GM12878 (cell line): ENCODE results near the gene CYP1A2. TPM values are rescaled to one million over a fixed set of nuclear protein-coding genes. Genes with fewer than 3 reads are reported as not detected.

Experiments used
- ATAC-seq: fragments of 200-7000 bp; cut with Tn5 transposase; 3 replicates; pipeline ENCODE4 v1.9.1; 2020; ENCODE audit warnings: mild to moderate bottlenecking, moderate library complexity
- BruUV-seq: library from RNA; stranded (reverse); fragments of 400-500 nt; replicated peaks from 2 replicates; lab custom pipeline; 2021; lab: Mats Ljungman, UMichigan
- CTCF ChIA-PET: fragments of 300-600 bp; sonication (Branson Sonifier 250); formaldehyde crosslinking; extraction: SDS; loops from one replicate; lab custom pipeline; 2021; ENCODE audit warnings: inconsistent platforms; lab: Yijun Ruan, JAX
- POLR2A ChIA-PET: fragments of 350-600 bp; formaldehyde crosslinking; extraction: SDS; loops from one replicate; lab custom pipeline; 2021; ENCODE audit warnings: inconsistent platforms; lab: Charles Lee
- RAD21 ChIA-PET: fragments of 300-600 bp; sonication (Branson Sonifier 250); formaldehyde crosslinking; loops from one replicate; lab custom pipeline; 2023; ENCODE audit warnings: antibody characterized with exemption; ENCODE audit not compliant: unreplicated experiment; lab: Charles Lee
- SMC1A ChIA-PET: fragments of 300-600 bp; sonication (Branson Sonifier 250); formaldehyde crosslinking; loops from one replicate; lab custom pipeline; 2023; ENCODE audit not compliant: unreplicated experiment, uncharacterized antibody; lab: Charles Lee
- DNase-seq: peaks from one replicate; pipeline ENCODE4 v3.0.0-alpha.2; 2011; ENCODE audit warnings: low read depth, low spot score
- FAIRE-seq: peaks from 3 replicates; lab custom pipeline; 2011; peaks lifted over from hg19 to GRCh38; lab: Jason Lieb, UNC
- H2AFZ ChIP-seq: 2 replicates; pipeline ENCODE4 v1.6.0; 2011; ENCODE audit warnings: low read depth, low read length, control low read depth; ENCODE audit not compliant: control insufficient read depth
- H3K27ac ChIP-seq: 2 replicates; pipeline ENCODE4 v1.5.1; 2011; ENCODE audit warnings: control low read depth; ENCODE audit not compliant: control insufficient read depth, insufficient read depth
- H3K27me3 ChIP-seq, 2 experiments: replicated peaks in 1 of 2; 2 replicates each; pipeline versions ENCODE4 v1.6.0 to v1.6.1; 2011; ENCODE audit warnings: low read length in 1 of 2; ENCODE audit not compliant: control insufficient read depth in 2 of 2, insufficient read depth in 2 of 2
- H3K36me3 ChIP-seq, 2 experiments: 2 replicates each; pipeline ENCODE4 v1.5.1; 2011; ENCODE audit warnings: low read length in 1 of 2; ENCODE audit not compliant: control insufficient read depth in 2 of 2, insufficient read depth in 2 of 2
- H3K4me1 ChIP-seq: 2 replicates; pipeline ENCODE4 v1.6.1; 2011; ENCODE audit warnings: mild to moderate bottlenecking, low read length, moderate library complexity, mixed read lengths; ENCODE audit not compliant: control insufficient read depth, insufficient read depth
- H3K4me2 ChIP-seq: 2 replicates; pipeline ENCODE4 v1.6.0; 2011; ENCODE audit warnings: control low read depth; ENCODE audit not compliant: control insufficient read depth, insufficient read depth
- H3K4me3 ChIP-seq: fragments of 200-600 bp; sonication (generic); 2 replicates; pipeline ENCODE4 v1.5.1; 2016
- H3K79me2 ChIP-seq: 2 replicates; pipeline ENCODE4 v1.6.0; 2011; ENCODE audit warnings: low read length; ENCODE audit not compliant: control insufficient read depth, insufficient read depth
- H3K9ac ChIP-seq: 2 replicates; pipeline ENCODE4 v1.8.0; 2011; ENCODE audit warnings: low read length, control low read depth, mixed read lengths; ENCODE audit not compliant: control insufficient read depth, insufficient read depth
- H3K9me3 ChIP-seq: replicated peaks from 3 replicates; pipeline ENCODE4 v1.5.1; 2011; ENCODE audit warnings: mild to moderate bottlenecking, low read length; ENCODE audit not compliant: control insufficient read depth, insufficient read depth
- H4K20me1 ChIP-seq: 2 replicates; pipeline ENCODE4 v1.6.0; 2011; ENCODE audit not compliant: control insufficient read depth, insufficient read depth
- GATAD2B ChIP-seq: fragments of 450-650 bp; conservative IDR thresholded peaks from 2 replicates; pipeline ENCODE4 v1.6.1; 2017; ENCODE audit warnings: low read depth, mild to moderate bottlenecking, moderate library complexity
- NFYB ChIP-seq: IDR thresholded peaks from 2 replicates; pipeline ENCODE4 v1.6.1; 2011; ENCODE audit warnings: low read depth, mild to moderate bottlenecking, low read length, improper control_type of control experiment, moderate library complexity; ENCODE audit not compliant: insufficient read depth
- NRF1 ChIP-seq: conservative IDR thresholded peaks from 2 replicates; pipeline ENCODE4 v1.6.1; 2011; ENCODE audit warnings: mild to moderate bottlenecking, low read depth, low read length, improper control_type of control experiment
- POLR2AphosphoS2 ChIP-seq: IDR thresholded peaks from 2 replicates; pipeline ENCODE4 v1.6.1; 2011; ENCODE audit warnings: low read depth, mild to moderate bottlenecking, low read length, improper control_type of control experiment, moderate library complexity
- POLR2AphosphoS5 ChIP-seq: IDR thresholded peaks from 2 replicates; pipeline ENCODE4 v1.6.1; 2011; ENCODE audit warnings: mild to moderate bottlenecking, low read length, inconsistent platforms
- POU2F2 ChIP-seq: IDR thresholded peaks from 3 replicates; pipeline ENCODE4 v1.6.1; 2011; ENCODE audit warnings: low read depth, mild to moderate bottlenecking, low read length, borderline replicate concordance
- RBBP5 ChIP-seq: fragments of 200-600 bp; sonication (generic); conservative IDR thresholded peaks from 2 replicates; pipeline ENCODE4 v1.6.1; 2016
- WGBS: methylation state at CpG from one replicate; pipeline ENCODE4 v1.1.6; 2016; ENCODE audit warnings: low lambda C conversion rate; ENCODE audit not compliant: insufficient replicate concordance, insufficient coverage; ENCODE audit errors: missing lambda C conversion rate; 5-methylcytosine and 5-hydroxymethylcytosine counted together
- in situ Hi-C: fragments of 300-500 bp; cut with MboI; formaldehyde crosslinking; loops from 9 replicates; pipeline ENCODE4 v1.14.3; 2018; ENCODE audit warnings: mixed read lengths
- intact Hi-C: fragments of 100-400 bp; cut with micrococcal nuclease; formaldehyde crosslinking; loops from one replicate; pipeline ENCODE4 v1.14.2; 2022; ENCODE audit not compliant: unreplicated experiment
- polyA plus RNA-seq, 11 experiments: library from polyadenylated mRNA; depleted of rRNA in 4 of 11; unstranded in 6 of 11; stranded (reverse) in 5 of 11; fragments of >200 nt; fragmentation: Nextera tagmentation in 4 of 11; fragmentation: Illumina TruSeq in 1 of 11; extraction: Ambion mirVana in 4 of 11; extraction: Trizol in 1 of 11; gene quantifications; 1 replicate in 1 of 11; 2 replicates in 10 of 11; pipeline versions ENCODE4 v1.2.1 to v1.2.3, GENCODE V29; 2011 to 2016; ENCODE audit warnings: inconsistent platforms in 2 of 11, missing spikeins in 2 of 11, low read depth in 1 of 11
- total RNA-seq, 4 experiments: library from RNA; depleted of rRNA in 3 of 4; stranded (reverse); fragments of >200 nt in 3 of 4; fragmentation: Illumina TruSeq in 1 of 4; extraction: Trizol in 1 of 4; gene quantifications; 2 replicates each; pipeline versions ENCODE4 v1.2.1 to v1.2.3, GENCODE V29; 2013 to 2021
- TF ChIP-seq, protein P1 (sequence below): fragments of 450-650 bp; IDR thresholded peaks from 2 replicates; pipeline ENCODE4 v1.6.1; 2017; ENCODE audit warnings: antibody characterized with exemption, mild to moderate bottlenecking, moderate library complexity
- TF ChIP-seq, protein P2 (sequence below): fragments of 450-650 bp; formaldehyde crosslinking; IDR thresholded peaks from 2 replicates; pipeline ENCODE4 v1.4.0; 2020; ENCODE audit warnings: mild to moderate bottlenecking, moderate library complexity

The CYP1A2 gene
- total and polyA plus RNA-seq, 10 of the 15 experiments (the other 5 are each of a cell fraction or from before 2014, with no cell fraction given): 0.03 to 0.09 (median 0.05) TPM; not detected in 7

DNA sequence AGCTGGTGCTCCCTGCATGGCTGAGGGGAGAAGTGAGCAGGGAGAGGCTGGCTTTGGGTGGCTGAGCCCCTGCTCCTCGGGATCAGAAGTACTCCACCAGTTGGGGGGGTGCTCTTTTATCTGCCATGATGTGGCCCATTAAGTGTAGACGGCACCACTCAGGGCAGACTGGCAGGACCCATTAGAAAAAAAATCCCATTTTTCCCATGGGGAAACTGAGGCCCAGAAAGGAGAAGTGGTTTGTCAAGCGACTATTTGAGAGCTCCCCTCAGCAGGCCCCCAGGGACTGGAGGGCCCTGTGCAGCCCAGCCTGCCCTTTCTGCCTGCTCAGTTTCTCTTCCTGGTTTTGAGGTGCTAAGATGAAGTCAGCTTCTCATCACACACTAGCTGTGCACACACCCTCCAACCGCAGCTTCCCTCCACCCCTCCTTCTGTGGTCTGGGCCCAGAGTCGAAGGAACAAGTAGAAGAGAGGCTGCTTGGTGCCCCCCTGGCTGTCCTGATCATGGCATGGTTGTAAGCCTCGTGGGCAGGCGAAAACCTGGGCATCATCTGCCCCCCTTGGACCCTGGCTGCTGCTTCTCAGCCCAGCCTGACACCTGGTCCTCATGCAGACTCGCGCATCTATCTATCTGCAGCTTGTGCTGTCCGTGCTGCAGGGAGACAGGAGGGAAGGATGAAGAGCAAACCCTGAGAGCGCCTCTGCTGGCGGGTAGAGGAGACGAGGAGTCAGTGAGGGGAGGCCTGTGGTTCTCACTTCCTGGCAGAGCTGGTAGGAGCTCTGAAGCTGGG is 38.8 kb downstream of the CYP1A2 start:
- H3K27me3 ChIP-seq: no peaks in the 10 kb centered on the region
- intact Hi-C loops: loop anchor here (1.0 to 5.0 kb wide), 4 partner anchors 10 to 391 kb away; partner anchors contain the start of gene ARID3B
- peak; percentile 89 for FAIRE-seq
- H3K27ac ChIP-seq: peak overlapping the region; percentile 96
- H3K4me1 ChIP-seq: peaks cover 55% of the 10 kb centered on the region
- under 1% methylated on average over 13 of the region's 13 CpGs for WGBS
- peaks cover under 1 to 9% of the 10 kb centered on the region in 2 experiments; a peak in 3 of 4 replicates for H3K36me3 ChIP-seq
- no peak overlapping the region for H2AFZ ChIP-seq
- H4K20me1 ChIP-seq: no peaks in the 10 kb centered on the region
- BruUV-seq: no TSS peak
- CTCF ChIA-PET: interaction anchor here (0.5 to 25.9 kb wide), 22 partner anchors 11 to 403 kb away, joined by 3 to 1288 read pairs (median 3); partner anchors contain the start of genes CSK, EDC3 and FAM219B
- RAD21 ChIA-PET: interaction anchor here (0.7 to 25.2 kb wide), 24 partner anchors 3 to 664 kb away, joined by 3 to 1186 read pairs (median 4); partner anchors contain the start of genes ARID3B, COX5A, CSK and SCAMP5
- ATAC-seq: peak; percentile 58
- POLR2A ChIA-PET: interaction anchor here (0.5 to 14.2 kb wide), 22 partner anchors 9 to 403 kb away, joined by 3 to 602 read pairs (median 4); partner anchors contain the start of genes CLK3, CSK and FAM219B
- H3K4me3 ChIP-seq: peak overlapping the region; percentile 94
- DNase-seq: peak; percentile 97
- peaks cover 93% of the 10 kb centered on the region for H3K79me2 ChIP-seq
- H3K9me3 ChIP-seq: no peaks in the 10 kb centered on the region
- in situ Hi-C loops: no loop called here
- peak overlapping the region; percentile 67 for H3K4me2 ChIP-seq
- H3K9ac ChIP-seq: peak overlapping the region; percentile 82
- SMC1A ChIA-PET: interaction anchor here (0.7 to 15.7 kb wide), 13 partner anchors 10 to 403 kb away, joined by 3 to 811 read pairs (median 7); partner anchors contain the start of gene CSK
- TF ChIP-seq GATAD2B (peak; percentile 82), NRF1 (no peak), POLR2AphosphoS2 (peak; percentile 84), POLR2AphosphoS5 (peak; percentile 21), NFYB (0 out of 2 replicates have a peak, but pooled peaks have one; percentile 12), RBBP5 (0 out of 2 replicates have a peak, but pooled peaks have one; percentile 50), POU2F2 (no peak; the same call in 2 of the 3 replicates)
- TF ChIP-seq, protein P1, sequence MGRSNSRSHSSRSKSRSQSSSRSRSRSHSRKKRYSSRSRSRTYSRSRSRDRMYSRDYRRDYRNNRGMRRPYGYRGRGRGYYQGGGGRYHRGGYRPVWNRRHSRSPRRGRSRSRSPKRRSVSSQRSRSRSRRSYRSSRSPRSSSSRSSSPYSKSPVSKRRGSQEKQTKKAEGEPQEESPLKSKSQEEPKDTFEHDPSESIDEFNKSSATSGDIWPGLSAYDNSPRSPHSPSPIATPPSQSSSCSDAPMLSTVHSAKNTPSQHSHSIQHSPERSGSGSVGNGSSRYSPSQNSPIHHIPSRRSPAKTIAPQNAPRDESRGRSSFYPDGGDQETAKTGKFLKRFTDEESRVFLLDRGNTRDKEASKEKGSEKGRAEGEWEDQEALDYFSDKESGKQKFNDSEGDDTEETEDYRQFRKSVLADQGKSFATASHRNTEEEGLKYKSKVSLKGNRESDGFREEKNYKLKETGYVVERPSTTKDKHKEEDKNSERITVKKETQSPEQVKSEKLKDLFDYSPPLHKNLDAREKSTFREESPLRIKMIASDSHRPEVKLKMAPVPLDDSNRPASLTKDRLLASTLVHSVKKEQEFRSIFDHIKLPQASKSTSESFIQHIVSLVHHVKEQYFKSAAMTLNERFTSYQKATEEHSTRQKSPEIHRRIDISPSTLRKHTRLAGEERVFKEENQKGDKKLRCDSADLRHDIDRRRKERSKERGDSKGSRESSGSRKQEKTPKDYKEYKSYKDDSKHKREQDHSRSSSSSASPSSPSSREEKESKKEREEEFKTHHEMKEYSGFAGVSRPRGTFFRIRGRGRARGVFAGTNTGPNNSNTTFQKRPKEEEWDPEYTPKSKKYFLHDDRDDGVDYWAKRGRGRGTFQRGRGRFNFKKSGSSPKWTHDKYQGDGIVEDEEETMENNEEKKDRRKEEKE: no peak
- TF ChIP-seq, protein P2, sequence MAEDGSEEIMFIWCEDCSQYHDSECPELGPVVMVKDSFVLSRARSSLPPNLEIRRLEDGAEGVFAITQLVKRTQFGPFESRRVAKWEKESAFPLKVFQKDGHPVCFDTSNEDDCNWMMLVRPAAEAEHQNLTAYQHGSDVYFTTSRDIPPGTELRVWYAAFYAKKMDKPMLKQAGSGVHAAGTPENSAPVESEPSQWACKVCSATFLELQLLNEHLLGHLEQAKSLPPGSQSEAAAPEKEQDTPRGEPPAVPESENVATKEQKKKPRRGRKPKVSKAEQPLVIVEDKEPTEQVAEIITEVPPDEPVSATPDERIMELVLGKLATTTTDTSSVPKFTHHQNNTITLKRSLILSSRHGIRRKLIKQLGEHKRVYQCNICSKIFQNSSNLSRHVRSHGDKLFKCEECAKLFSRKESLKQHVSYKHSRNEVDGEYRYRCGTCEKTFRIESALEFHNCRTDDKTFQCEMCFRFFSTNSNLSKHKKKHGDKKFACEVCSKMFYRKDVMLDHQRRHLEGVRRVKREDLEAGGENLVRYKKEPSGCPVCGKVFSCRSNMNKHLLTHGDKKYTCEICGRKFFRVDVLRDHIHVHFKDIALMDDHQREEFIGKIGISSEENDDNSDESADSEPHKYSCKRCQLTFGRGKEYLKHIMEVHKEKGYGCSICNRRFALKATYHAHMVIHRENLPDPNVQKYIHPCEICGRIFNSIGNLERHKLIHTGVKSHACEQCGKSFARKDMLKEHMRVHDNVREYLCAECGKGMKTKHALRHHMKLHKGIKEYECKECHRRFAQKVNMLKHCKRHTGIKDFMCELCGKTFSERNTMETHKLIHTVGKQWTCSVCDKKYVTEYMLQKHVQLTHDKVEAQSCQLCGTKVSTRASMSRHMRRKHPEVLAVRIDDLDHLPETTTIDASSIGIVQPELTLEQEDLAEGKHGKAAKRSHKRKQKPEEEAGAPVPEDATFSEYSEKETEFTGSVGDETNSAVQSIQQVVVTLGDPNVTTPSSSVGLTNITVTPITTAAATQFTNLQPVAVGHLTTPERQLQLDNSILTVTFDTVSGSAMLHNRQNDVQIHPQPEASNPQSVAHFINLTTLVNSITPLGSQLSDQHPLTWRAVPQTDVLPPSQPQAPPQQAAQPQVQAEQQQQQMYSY (CRISPR knock-in tag): no peak
